Measurements from ENCODE around the gene PSTPIP2.

PSTPIP2 gene

DNA sequence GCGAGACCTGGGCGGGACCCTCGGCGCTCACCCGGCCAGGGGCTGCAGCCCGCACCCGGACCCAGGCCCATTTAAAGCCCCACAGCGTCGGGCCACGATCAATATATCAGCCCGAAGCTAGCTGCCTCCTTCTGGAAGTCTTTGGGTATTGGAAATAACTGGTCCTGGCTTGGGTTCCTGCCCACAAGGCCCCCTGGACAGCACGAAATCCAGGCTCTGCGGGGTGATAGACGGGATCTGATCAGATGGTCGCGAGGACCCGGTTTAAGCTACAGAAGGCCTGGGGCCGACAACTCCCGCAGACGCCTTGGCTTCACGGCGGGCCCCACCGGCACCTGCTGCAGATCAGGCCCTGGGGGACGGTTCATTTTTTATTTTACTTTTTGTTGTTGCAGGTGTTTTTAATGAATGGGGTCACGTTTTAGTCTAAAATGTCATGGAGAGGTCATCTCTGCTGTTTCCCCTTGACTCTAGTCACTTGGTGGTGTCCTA, 362 bp upstream of the PSTPIP2 start:
- H3K4me1 ChIP-seq, result peaks cover 8% of the 10 kb centered on the region
- H3K9me3 ChIP-seq (ENCODE audit: control insufficient read depth, low read length), result no peaks in the 10 kb centered on the region
- H3K4me3 ChIP-seq (ENCODE audit: low read depth, low read length), result peak overlapping the region; percentile 77
- H2AFZ ChIP-seq, result peak overlapping the region; percentile 96
- peak overlapping the region; percentile 96 for H3K4me2 ChIP-seq (ENCODE audit: low read length)
- H3K79me2 ChIP-seq, result peaks cover 4% of the 10 kb centered on the region
- TF ChIP-seq, protein P1, sequence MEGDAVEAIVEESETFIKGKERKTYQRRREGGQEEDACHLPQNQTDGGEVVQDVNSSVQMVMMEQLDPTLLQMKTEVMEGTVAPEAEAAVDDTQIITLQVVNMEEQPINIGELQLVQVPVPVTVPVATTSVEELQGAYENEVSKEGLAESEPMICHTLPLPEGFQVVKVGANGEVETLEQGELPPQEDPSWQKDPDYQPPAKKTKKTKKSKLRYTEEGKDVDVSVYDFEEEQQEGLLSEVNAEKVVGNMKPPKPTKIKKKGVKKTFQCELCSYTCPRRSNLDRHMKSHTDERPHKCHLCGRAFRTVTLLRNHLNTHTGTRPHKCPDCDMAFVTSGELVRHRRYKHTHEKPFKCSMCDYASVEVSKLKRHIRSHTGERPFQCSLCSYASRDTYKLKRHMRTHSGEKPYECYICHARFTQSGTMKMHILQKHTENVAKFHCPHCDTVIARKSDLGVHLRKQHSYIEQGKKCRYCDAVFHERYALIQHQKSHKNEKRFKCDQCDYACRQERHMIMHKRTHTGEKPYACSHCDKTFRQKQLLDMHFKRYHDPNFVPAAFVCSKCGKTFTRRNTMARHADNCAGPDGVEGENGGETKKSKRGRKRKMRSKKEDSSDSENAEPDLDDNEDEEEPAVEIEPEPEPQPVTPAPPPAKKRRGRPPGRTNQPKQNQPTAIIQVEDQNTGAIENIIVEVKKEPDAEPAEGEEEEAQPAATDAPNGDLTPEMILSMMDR (IDR thresholded peaks at IDR 0.05), result peak; percentile 11
- H3K27me3 ChIP-seq (ENCODE audit: control insufficient read depth, insufficient read depth, low read length), result no peaks in the 10 kb centered on the region
- H3K36me3 ChIP-seq (ENCODE audit: control insufficient read depth, insufficient read depth, low read length), result no peaks in the 10 kb centered on the region
- H3K27ac ChIP-seq, result no peak overlapping the region
- H3K9ac ChIP-seq, result peak overlapping the region; percentile 13

DNA sequence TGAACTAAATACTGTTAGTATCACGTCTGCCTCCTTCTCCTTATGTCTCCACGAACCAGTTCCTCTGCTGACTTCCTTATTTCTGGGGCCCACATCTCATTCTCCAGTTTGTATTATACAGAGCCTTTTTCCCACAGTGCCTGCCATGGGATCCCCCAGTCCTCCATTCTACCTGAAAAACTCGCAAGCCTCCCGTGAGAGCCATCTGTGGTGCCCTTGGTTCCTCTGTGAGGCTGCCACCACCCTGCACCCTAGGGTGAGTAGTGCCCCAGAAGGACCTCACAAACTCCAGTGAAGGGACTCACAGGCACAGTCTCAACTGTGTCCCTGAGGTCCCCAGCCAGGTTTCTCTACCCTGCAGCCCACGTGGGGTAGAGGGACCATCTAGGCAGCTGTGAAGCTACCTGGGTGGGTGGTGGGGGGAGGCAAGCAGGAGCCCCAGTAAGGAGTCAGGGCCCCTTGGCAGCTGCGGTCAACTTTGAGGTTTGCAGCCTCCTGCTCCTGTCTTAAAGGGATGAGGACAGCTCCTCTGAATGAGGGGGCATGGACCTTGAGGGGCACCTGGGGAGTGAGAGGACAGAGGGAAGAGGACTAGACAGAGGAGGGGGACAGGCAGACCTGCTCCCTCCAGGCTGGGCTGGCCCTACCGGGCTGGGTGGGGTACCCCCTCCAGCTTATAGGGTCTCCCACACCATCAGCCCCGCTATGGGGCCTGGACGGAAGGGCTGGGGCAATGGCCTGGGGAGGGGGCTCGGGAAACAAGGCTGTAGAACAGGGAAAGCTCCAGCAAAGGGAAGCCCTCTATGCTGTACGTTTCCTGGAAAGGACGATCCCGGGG, 1.0 kb downstream of the PSTPIP2 start:
- no peaks in the 10 kb centered on the region for H3K27me3 ChIP-seq (ENCODE audit: control insufficient read depth, insufficient read depth, low read length)
- peak overlapping the region; percentile 77 for H3K4me3 ChIP-seq (ENCODE audit: low read depth, low read length)
- TF ChIP-seq, protein P1 (IDR thresholded peaks at IDR 0.05), result no peak
- H3K79me2 ChIP-seq, result peaks cover 4% of the 10 kb centered on the region
- peak overlapping the region; percentile 96 for H2AFZ ChIP-seq
- H3K27ac ChIP-seq, result no peak overlapping the region
- H3K9ac ChIP-seq, result no peak overlapping the region
- no peaks in the 10 kb centered on the region for H3K9me3 ChIP-seq (ENCODE audit: control insufficient read depth, low read length)
- H3K4me2 ChIP-seq (ENCODE audit: low read length), result peak overlapping the region; percentile 96
- H3K4me1 ChIP-seq, result peaks cover 8% of the 10 kb centered on the region
- H3K36me3 ChIP-seq (ENCODE audit: control insufficient read depth, insufficient read depth, low read length), result no peaks in the 10 kb centered on the region

DNA sequence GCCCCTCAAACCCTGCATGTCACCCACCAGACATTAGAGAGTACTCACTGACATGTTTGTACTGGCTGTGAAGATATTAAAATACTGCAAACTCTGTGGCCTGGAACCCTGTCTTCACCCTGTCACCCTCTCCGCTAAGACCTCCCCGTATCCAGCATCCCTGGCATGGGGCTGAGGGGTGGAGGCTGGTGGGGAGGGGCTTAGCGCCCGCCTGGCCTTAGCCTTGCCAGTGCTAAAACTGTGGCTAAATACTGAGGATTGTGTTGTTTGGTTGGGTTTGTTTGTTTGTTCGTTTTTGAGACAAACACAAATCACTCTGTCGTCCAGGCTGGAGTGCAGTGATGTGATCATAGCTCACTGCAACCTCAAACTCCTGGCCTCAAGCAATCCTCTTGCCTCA, 1.8 kb downstream of the PSTPIP2 start:
- Histone ChIP-seq H3K27me3 (ENCODE audit: control insufficient read depth, insufficient read depth, low read length) (no peaks in the 10 kb centered on the region), H3K27ac (no peak overlapping the region), H3K4me3 (ENCODE audit: low read depth, low read length) (no peak overlapping the region), H3K36me3 (ENCODE audit: control insufficient read depth, insufficient read depth, low read length) (no peaks in the 10 kb centered on the region), H3K9me3 (ENCODE audit: control insufficient read depth, low read length) (no peaks in the 10 kb centered on the region), H2AFZ (no peak overlapping the region), H3K79me2 (peaks cover 4% of the 10 kb centered on the region), H3K4me2 (ENCODE audit: low read length) (no peak overlapping the region), H3K9ac (no peak overlapping the region), H3K4me1 (peaks cover 8% of the 10 kb centered on the region)
- TF ChIP-seq, protein P1 (IDR thresholded peaks at IDR 0.05), result no peak

DNA sequence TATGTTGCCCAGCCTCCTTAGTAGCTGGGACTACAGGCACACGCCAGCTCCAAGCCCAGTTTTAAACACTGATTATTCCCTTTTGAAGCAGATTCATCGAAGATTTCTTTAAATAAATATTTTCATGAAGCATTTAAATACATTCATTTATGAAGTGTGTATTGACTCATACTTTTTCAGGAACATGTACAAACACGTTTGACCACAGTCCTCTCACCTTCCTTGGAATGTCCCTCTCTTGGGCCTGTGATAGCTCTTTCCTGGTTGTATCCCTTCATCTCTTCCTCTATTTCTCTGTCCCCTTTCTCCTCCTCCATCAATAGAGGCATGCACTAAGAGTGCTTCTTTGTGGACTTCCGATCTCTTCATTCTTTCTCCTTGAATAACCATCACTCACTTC, 2.5 kb downstream of the PSTPIP2 start:
- H3K9me3 ChIP-seq (ENCODE audit: control insufficient read depth, low read length), result no peaks in the 10 kb centered on the region
- peaks cover 8% of the 10 kb centered on the region for H3K4me1 ChIP-seq
- peaks cover 4% of the 10 kb centered on the region for H3K79me2 ChIP-seq
- H3K36me3 ChIP-seq (ENCODE audit: control insufficient read depth, insufficient read depth, low read length), result no peaks in the 10 kb centered on the region
- no peak overlapping the region for H3K27ac ChIP-seq
- no peak overlapping the region for H3K4me3 ChIP-seq (ENCODE audit: low read depth, low read length)
- TF ChIP-seq, protein P1 (IDR thresholded peaks at IDR 0.05), result no peak
- H3K27me3 ChIP-seq (ENCODE audit: control insufficient read depth, insufficient read depth, low read length), result no peaks in the 10 kb centered on the region
- no peak overlapping the region for H3K9ac ChIP-seq
- no peak overlapping the region for H3K4me2 ChIP-seq (ENCODE audit: low read length)
- H2AFZ ChIP-seq, result no peak overlapping the region

All from parathyroid adenoma (tissue), 2 donors.